Tibial nerve (tissue), 4 donors: Measurements from ENCODE around the gene AGPS. TPM values are rescaled to one million over a fixed set of nuclear protein-coding genes. Genes with fewer than 3 reads are reported as not detected.

Experiments
- DNase-seq, 2 donors: peaks; one replicate each; pipeline ENCODE4 v3.0.0-alpha.2; 2019; ENCODE audit warnings: low spot score in 2 of 2
- H3K27ac ChIP-seq, 4 donors: fragments of 200-600 bp; sonication (generic) in 3 of 4; one replicate each; pipeline ENCODE4 v1.5.1; 2017 to 2019; ENCODE audit warnings: mild to moderate bottlenecking in 1 of 4
- H3K27me3 ChIP-seq, 2 donors: fragments of 200-600 bp; sonication (generic) in 1 of 2; one replicate each; pipeline versions ENCODE4 v1.5.1 to v1.6.0; 2017 to 2019
- H3K36me3 ChIP-seq, 3 donors: fragments of 200-600 bp; sonication (generic); one replicate each; pipeline ENCODE4 v1.5.1; 2018 to 2019
- H3K4me1 ChIP-seq, 4 donors: fragments of 200-600 bp; sonication (generic) in 3 of 4; one replicate each; pipeline ENCODE4 v1.5.1; 2017 to 2019
- H3K4me3 ChIP-seq, 4 donors: fragments of 200-600 bp; sonication (generic) in 3 of 4; one replicate each; pipeline ENCODE4 v1.5.1; 2017 to 2019; ENCODE audit warnings: mild to moderate bottlenecking in 1 of 4, moderate library complexity in 1 of 4
- H3K9me3 ChIP-seq, 4 donors: fragments of 200-600 bp; sonication (generic) in 3 of 4; one replicate each; pipeline ENCODE4 v1.5.1; 2017 to 2019
- CTCF ChIP-seq, 5 experiments: fragments of 200-600 bp in 3 of 5; fragments of 450-650 bp in 2 of 5; sonication (generic) in 3 of 5; IDR thresholded peaks; one replicate each; pipeline ENCODE4 v1.5.1; 2016 to 2019; ENCODE audit warnings: antibody characterized with exemption in 5 of 5, mild to moderate bottlenecking in 3 of 5, moderate library complexity in 2 of 5
- EP300 ChIP-seq, 2 donors: sonication (generic); formaldehyde crosslinking; IDR thresholded peaks; one replicate each; pipeline ENCODE4 v1.6.1; 2017; ENCODE audit warnings: antibody characterized with exemption in 2 of 2, mild to moderate bottlenecking in 1 of 2
- POLR2A ChIP-seq, 2 donors: fragments of 450-650 bp; IDR thresholded peaks; one replicate each; pipeline ENCODE4 v1.6.1; 2017; ENCODE audit warnings: antibody characterized with exemption in 2 of 2, mild to moderate bottlenecking in 2 of 2, moderate library complexity in 2 of 2
- WGBS, 2 donors: methylation state at CpG; one replicate each; pipeline ENCODE4 v1.1.5; 2018; 5-methylcytosine and 5-hydroxymethylcytosine counted together
- total RNA-seq, 4 donors: library from RNA; depleted of rRNA; stranded (reverse); fragments of >200 nt; gene quantifications; one replicate each; pipeline ENCODE4 v1.1.0, GENCODE V29; 2016

Gene AGPS
- total RNA-seq, 4 donors from 2014 or later, result 33.9 to 47.9 (median 40.1) TPM

GRCh38 chr2:177466337-177467195 is 74.0 kb downstream of the AGPS start:
- 85 to 90% methylated on average over 13 to 14 of the region's 17 CpGs for WGBS, 2 donors
- peaks cover 0 to 17% (median 2%) of the 10 kb centered on the region in 4 donors for H3K9me3 ChIP-seq
- no peak for DNase-seq
- no peaks in the 10 kb centered on the region for H3K27me3 ChIP-seq
- H3K4me3 ChIP-seq, result no peak overlapping the region
- no peak for TF ChIP-seq CTCF (IDR thresholded peaks at IDR 0.05)
- H3K27ac ChIP-seq, result no peak overlapping the region
- no peaks in the 10 kb centered on the region for H3K4me1 ChIP-seq
- peaks cover 0 to 55% (median 6%) of the 10 kb centered on the region in 3 donors for H3K36me3 ChIP-seq

DNA sequence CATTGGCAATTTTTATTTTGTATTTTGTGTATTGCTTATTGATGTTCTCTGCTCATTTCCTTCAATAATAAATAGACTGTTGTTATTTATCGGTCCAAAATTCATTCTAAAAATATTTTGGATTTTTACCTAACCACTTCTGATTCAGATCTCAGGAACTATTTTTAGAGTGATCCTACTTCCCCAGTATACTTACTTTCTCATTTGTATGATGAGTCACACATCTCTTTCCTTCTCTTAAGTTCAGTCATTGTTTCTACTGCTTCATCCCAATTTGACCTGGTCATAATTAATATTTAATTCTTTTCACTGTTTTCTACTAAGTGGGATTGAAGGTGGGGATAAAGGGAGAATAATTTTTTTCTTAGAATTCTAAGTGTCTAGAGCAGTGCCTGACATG is 75.1 kb downstream of the AGPS start:
- Histone ChIP-seq H3K4me3 (no peak overlapping the region), H3K27ac (no peak overlapping the region), H3K36me3 (peaks cover 0 to 61% (median 6%) of the 10 kb centered on the region in 3 donors), H3K9me3 (peaks cover 0 to 28% (median 6%) of the 10 kb centered on the region in 4 donors), H3K4me1 (no peaks in the 10 kb centered on the region), H3K27me3 (no peaks in the 10 kb centered on the region)
- 65 to 74% methylated on average over 1 of the region's 1 CpG for WGBS, 2 donors
- no peak for TF ChIP-seq POLR2A (IDR thresholded peaks at IDR 0.05)
- no peak for TF ChIP-seq EP300 (IDR thresholded peaks at IDR 0.05)
- no peak for TF ChIP-seq CTCF (IDR thresholded peaks at IDR 0.05)
- DNase-seq, result no peak

GRCh38 chr2:177471990-177472389 is 79.4 kb downstream of the AGPS start:
- peaks cover 0 to 7% (median 0%) of the 10 kb centered on the region in 4 donors for H3K4me1 ChIP-seq
- no peak for TF ChIP-seq CTCF (IDR thresholded peaks at IDR 0.05)
- no peak for TF ChIP-seq EP300 (IDR thresholded peaks at IDR 0.05)
- no peak for TF ChIP-seq POLR2A (IDR thresholded peaks at IDR 0.05)
- no peak overlapping the region for H3K27ac ChIP-seq
- WGBS, 2 donors, result 96 to 99% methylated on average over 2 of the region's 2 CpGs
- peaks cover 0 to 46% (median 0%) of the 10 kb centered on the region in 3 donors for H3K36me3 ChIP-seq
- no peak overlapping the region for H3K4me3 ChIP-seq
- peaks cover 0 to 27% (median 6%) of the 10 kb centered on the region in 4 donors for H3K9me3 ChIP-seq
- no peaks in the 10 kb centered on the region for H3K27me3 ChIP-seq
- no peak for DNase-seq

DNA sequence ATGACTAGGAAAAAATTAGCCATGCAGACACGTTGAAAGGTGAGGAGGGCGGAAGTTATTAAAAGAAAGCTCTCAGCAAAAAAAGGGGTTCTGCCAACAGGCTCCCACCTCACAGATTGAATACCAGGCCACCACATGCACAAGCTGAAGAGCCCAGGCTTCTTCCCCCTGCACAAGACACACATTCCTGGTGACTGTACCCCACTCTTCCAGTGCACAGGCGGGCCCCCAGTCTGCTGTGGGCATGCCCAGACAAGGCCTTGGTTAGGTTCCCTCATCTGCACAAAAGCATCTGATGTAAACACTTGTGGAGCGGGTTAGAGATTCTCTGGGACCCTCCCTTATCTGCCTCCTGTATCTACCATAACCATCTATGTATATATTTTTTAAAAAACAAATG is 81.7 kb downstream of the AGPS start:
- H3K27me3 ChIP-seq, result no peaks in the 10 kb centered on the region
- no peak for TF ChIP-seq POLR2A (IDR thresholded peaks at IDR 0.05)
- no peak for TF ChIP-seq CTCF (IDR thresholded peaks at IDR 0.05)
- TF ChIP-seq EP300 (IDR thresholded peaks at IDR 0.05), result no peak
- WGBS, 2 donors, result 91 to 92% methylated on average over 4 of the region's 4 CpGs

DNA sequence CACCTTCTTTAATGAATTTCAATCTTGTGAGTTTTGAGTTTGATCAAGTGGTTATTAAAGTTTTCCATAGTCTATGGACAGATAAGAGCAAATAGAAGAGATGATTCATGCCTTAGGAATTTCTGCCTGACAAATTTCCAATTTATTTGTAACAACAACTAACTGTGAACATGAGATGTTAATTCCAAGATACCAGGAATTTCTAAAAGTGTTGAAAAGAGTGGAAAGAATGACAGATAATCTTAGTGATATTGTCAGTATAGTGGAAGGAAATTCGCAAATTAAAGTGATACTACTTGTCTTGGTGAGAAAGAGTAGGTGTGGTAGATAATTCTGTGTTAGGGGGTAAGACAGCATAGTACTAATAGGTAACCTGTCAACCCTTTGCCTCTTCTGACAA is 82.4 kb downstream of the AGPS start:
- Histone ChIP-seq H3K36me3 (peaks cover 0 to 70% (median 0%) of the 10 kb centered on the region in 3 donors), H3K9me3 (peaks cover 0 to 26% (median 6%) of the 10 kb centered on the region in 4 donors), H3K27me3 (no peaks in the 10 kb centered on the region), H3K27ac (no peak overlapping the region), H3K4me1 (peaks cover 0 to 7% (median 0%) of the 10 kb centered on the region in 4 donors), H3K4me3 (no peak overlapping the region)
- no peak for DNase-seq
- WGBS, 2 donors, result 82 to 83% methylated on average over 1 of the region's 1 CpG
- TF ChIP-seq EP300 (IDR thresholded peaks at IDR 0.05), result no peak
- TF ChIP-seq CTCF (IDR thresholded peaks at IDR 0.05), result no peak
- TF ChIP-seq POLR2A (IDR thresholded peaks at IDR 0.05), result no peak

More for the DNA sequence above, 81.7 kb downstream of the AGPS start:
- Histone ChIP-seq H3K4me1 (peaks cover 0 to 7% (median 0%) of the 10 kb centered on the region in 4 donors), H3K9me3 (peaks cover 0 to 27% (median 6%) of the 10 kb centered on the region in 4 donors), H3K27ac (no peak overlapping the region), H3K36me3 (peaks cover 0 to 68% (median 0%) of the 10 kb centered on the region in 3 donors), H3K4me3 (no peak overlapping the region)
- DNase-seq, result no peak
